H9 (cell line): ENCODE measurements around the gene MED25. TPM values are rescaled to one million over a fixed set of nuclear protein-coding genes. Genes with fewer than 3 reads are reported as not detected.

ENCODE experiments used
- DNase-seq: peaks from one replicate; pipeline ENCODE4 v3.0.0-alpha.2; 2017
- H2AFZ ChIP-seq: one replicate; pipeline ENCODE4 v1.6.1; 2013; ENCODE audit warnings: mild to moderate bottlenecking, low read length, control low read depth, moderate library complexity
- H2AK5ac ChIP-seq: 2 replicates; pipeline ENCODE4 v1.6.1; 2013; ENCODE audit warnings: low read length, control low read depth, mixed read lengths; ENCODE audit not compliant: insufficient read length
- H2BK120ac ChIP-seq: one replicate; pipeline ENCODE4 v1.6.1; 2013; ENCODE audit warnings: low read depth, mild to moderate bottlenecking, low read length, control low read depth, inconsistent platforms; ENCODE audit not compliant: poor library complexity, severe bottlenecking
- H2BK12ac ChIP-seq: 2 replicates; pipeline ENCODE4 v1.6.1; 2013; ENCODE audit warnings: low read length, control low read depth, mixed read lengths, low read depth; ENCODE audit not compliant: insufficient read length
- H2BK15ac ChIP-seq: 2 replicates; pipeline ENCODE4 v1.6.1; 2013; ENCODE audit warnings: low read depth, low read length, control low read depth
- H2BK20ac ChIP-seq: one replicate; pipeline ENCODE4 v1.6.1; 2013; ENCODE audit warnings: low read depth, mild to moderate bottlenecking, low read length, control low read depth, inconsistent platforms; ENCODE audit not compliant: poor library complexity, severe bottlenecking
- H2BK5ac ChIP-seq: 2 replicates; pipeline ENCODE4 v1.6.1; 2013; ENCODE audit warnings: low read length, control low read depth, mixed read lengths; ENCODE audit not compliant: insufficient read length
- H3K14ac ChIP-seq: 2 replicates; pipeline ENCODE4 v1.6.1; 2013; ENCODE audit warnings: low read length, control low read depth; ENCODE audit not compliant: insufficient read depth
- H3K18ac ChIP-seq: 2 replicates; pipeline ENCODE4 v1.6.1; 2013; ENCODE audit warnings: low read depth, mild to moderate bottlenecking, mixed read lengths, low read length, control low read depth; ENCODE audit not compliant: insufficient read length
- H3K23ac ChIP-seq: 2 replicates; pipeline ENCODE4 v1.6.1; 2013; ENCODE audit warnings: low read length, control low read depth, mixed read lengths, low read depth; ENCODE audit not compliant: insufficient read length
- H3K23me2 ChIP-seq: 2 replicates; pipeline ENCODE4 v1.6.1; 2013; ENCODE audit warnings: low read depth, mild to moderate bottlenecking, mixed read lengths, low read length, control low read depth; ENCODE audit not compliant: insufficient read length, poor library complexity, severe bottlenecking
- H3K27ac ChIP-seq: 2 replicates; pipeline ENCODE4 v1.5.1; 2013; ENCODE audit warnings: low read length, control low read depth, mixed read lengths, low read depth; ENCODE audit not compliant: insufficient read length
- H3K27me3 ChIP-seq: 2 replicates; pipeline ENCODE4 v1.6.1; 2013; ENCODE audit warnings: low read length, control low read depth, inconsistent platforms; ENCODE audit not compliant: insufficient read depth
- H3K4ac ChIP-seq: 2 replicates; pipeline ENCODE4 v1.6.1; 2013; ENCODE audit warnings: low read depth, mild to moderate bottlenecking, control low read depth, inconsistent platforms, low read length, moderate library complexity
- H3K4me1 ChIP-seq: 2 replicates; pipeline ENCODE4 v1.6.1; 2013; ENCODE audit warnings: low read length, control low read depth, inconsistent platforms; ENCODE audit not compliant: insufficient read depth
- H3K4me2 ChIP-seq: 2 replicates; pipeline ENCODE4 v1.6.1; 2013; ENCODE audit warnings: low read length, control low read depth, mixed read lengths; ENCODE audit not compliant: insufficient read length, insufficient read depth
- H3K56ac ChIP-seq: 2 replicates; pipeline ENCODE4 v1.6.1; 2013; ENCODE audit warnings: low read depth, mild to moderate bottlenecking, mixed read lengths, low read length, control low read depth; ENCODE audit not compliant: insufficient read length
- H3K79me1 ChIP-seq: 2 replicates; pipeline ENCODE4 v1.6.1; 2013; ENCODE audit warnings: low read depth, mild to moderate bottlenecking, moderate library complexity, low read length, control low read depth, inconsistent platforms; ENCODE audit not compliant: insufficient read depth, poor library complexity, severe bottlenecking
- H3K79me2 ChIP-seq: 2 replicates; pipeline ENCODE4 v1.6.1; 2013; ENCODE audit warnings: low read length, control low read depth, inconsistent platforms; ENCODE audit not compliant: insufficient read depth
- H3K9ac ChIP-seq: 2 replicates; pipeline ENCODE4 v1.6.1; 2013; ENCODE audit warnings: low read length, control low read depth, mixed read lengths; ENCODE audit not compliant: insufficient read length; ENCODE audit errors: extremely low read depth
- H3K9me3 ChIP-seq: one replicate; pipeline ENCODE4 v1.6.1; 2013; ENCODE audit warnings: low read depth, low read length, inconsistent platforms; ENCODE audit not compliant: control insufficient read depth
- H3T11ph ChIP-seq: one replicate; pipeline ENCODE4 v1.6.1; 2013; ENCODE audit warnings: mild to moderate bottlenecking, low read length, control low read depth, inconsistent platforms
- H4K20me1 ChIP-seq: one replicate; pipeline ENCODE4 v1.6.1; 2013; ENCODE audit not compliant: control insufficient read depth, insufficient read length, insufficient read depth
- H4K5ac ChIP-seq: 2 replicates; pipeline ENCODE4 v1.6.1; 2013; ENCODE audit warnings: low read depth, mild to moderate bottlenecking, mixed read lengths, low read length, control low read depth; ENCODE audit not compliant: insufficient read length
- H4K8ac ChIP-seq: replicated peaks from 2 replicates; pipeline ENCODE4 v1.6.1; 2013; ENCODE audit warnings: low read length, control low read depth, mixed read lengths, low read depth; ENCODE audit not compliant: insufficient read length
- H4K91ac ChIP-seq: 2 replicates; pipeline ENCODE4 v1.6.1; 2013; ENCODE audit warnings: low read depth, mild to moderate bottlenecking, moderate library complexity, mixed read lengths, low read length, control low read depth; ENCODE audit not compliant: insufficient read length
- H3K27ac Mint-ChIP-seq, 3 experiments: 2 replicates in 2 of 3; 3 replicates in 1 of 3; pipeline ENCODE4 v1.8.0; 2020 to 2021; ENCODE audit warnings: mixed read lengths in 3 of 3, mild to moderate bottlenecking in 1 of 3, moderate library complexity in 1 of 3
- H3K27me3 Mint-ChIP-seq: 2 replicates; pipeline ENCODE4 v1.8.0; 2021; ENCODE audit warnings: low read depth, mild to moderate bottlenecking, moderate library complexity, mixed read lengths
- H3K36me3 Mint-ChIP-seq, 3 experiments: 2 replicates in 2 of 3; 3 replicates in 1 of 3; pipeline ENCODE4 v1.8.0; 2020 to 2021; ENCODE audit warnings: low read depth in 3 of 3, mixed read lengths in 3 of 3; ENCODE audit not compliant: insufficient read depth in 1 of 3
- H3K4me1 Mint-ChIP-seq, 2 experiments: 2 replicates each; pipeline ENCODE4 v1.8.0; 2020; ENCODE audit warnings: mixed read lengths in 2 of 2
- H3K4me3 Mint-ChIP-seq, 2 experiments: 2 replicates in 1 of 2; 3 replicates in 1 of 2; pipeline ENCODE4 v1.8.0; 2020 to 2021; ENCODE audit warnings: mild to moderate bottlenecking in 2 of 2, mixed read lengths in 2 of 2, moderate library complexity in 1 of 2
- H3K9me3 Mint-ChIP-seq, 2 experiments: 2 replicates in 1 of 2; 3 replicates in 1 of 2; pipeline ENCODE4 v1.8.0; 2020; ENCODE audit warnings: mild to moderate bottlenecking in 2 of 2, mixed read lengths in 2 of 2, moderate library complexity in 1 of 2
- WGBS: extraction: QIAGEN DNeasy Blood & Tissue Kit; methylation state at CpG from one replicate; pipeline ENCODE4 v1.1.7; 2013; ENCODE audit warnings: missing lambda C conversion rate, low lambda C conversion rate, mixed read lengths; ENCODE audit not compliant: insufficient read length; ENCODE audit errors: extremely low coverage; 5-methylcytosine and 5-hydroxymethylcytosine counted together
- total RNA-seq: library from RNA; stranded (reverse); gene quantifications from 2 replicates; pipeline ENCODE4 v1.2.1, GENCODE V29; 2021
- TF ChIP-seq, protein P1 (sequence below): fragments of 200-600 bp; sonication (generic); conservative IDR thresholded peaks from 3 replicates; pipeline ENCODE4 v1.8.0; 2021; ENCODE audit warnings: antibody characterized with exemption, mild to moderate bottlenecking

Gene MED25
- total RNA-seq, 1 experiment from 2014 or later, result 77.5 TPM

DNA sequence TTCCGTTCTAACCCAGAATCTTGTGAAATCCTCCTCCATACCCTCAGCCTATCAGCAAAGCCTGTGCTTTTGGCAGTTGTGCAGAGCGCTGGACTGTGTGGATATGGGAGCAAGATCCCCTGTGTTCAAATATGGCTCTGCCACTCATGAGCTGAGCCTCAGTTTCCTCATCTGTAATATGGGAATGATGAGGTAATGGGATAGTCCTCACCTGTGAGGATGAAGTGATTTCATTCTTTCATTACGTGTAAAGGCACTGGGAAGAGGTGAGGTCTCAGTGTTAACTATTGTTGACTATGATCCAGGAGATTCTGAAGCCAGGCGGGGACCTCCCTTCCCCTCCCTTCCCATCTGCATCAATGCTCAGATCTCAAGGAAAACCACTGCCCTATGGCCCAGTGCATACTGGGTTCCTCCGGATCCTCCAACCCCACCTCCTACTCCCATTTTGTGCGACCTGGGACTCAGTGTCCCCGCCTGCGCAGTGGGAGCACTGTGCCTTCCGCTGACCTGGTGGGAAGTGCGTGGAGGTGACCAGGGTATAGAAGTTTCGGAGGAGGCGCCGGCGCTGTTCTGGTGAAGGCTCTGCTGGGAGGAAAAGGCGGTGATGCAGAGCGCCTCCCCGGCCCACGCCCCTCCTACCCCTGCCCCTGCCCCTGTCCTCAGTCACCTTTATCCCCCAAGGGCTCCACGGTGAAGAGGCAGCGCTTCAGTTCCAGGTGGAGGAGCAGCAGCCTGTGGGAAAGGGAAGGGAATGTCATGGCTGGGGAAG, 10.0 kb upstream of the MED25 start:
- Histone ChIP-seq H2AK5ac (no peak overlapping the region), H3K4me1 (peaks cover 3% of the 10 kb centered on the region), H3K9me3 (no peaks in the 10 kb centered on the region), H3K56ac (no peak overlapping the region), H3K23me2 (peaks cover 13% of the 10 kb centered on the region), H3K4ac (no peak overlapping the region), H4K20me1 (no peaks in the 10 kb centered on the region), H3K14ac (no peak overlapping the region), H3K23ac (no peak overlapping the region), H3K18ac (peak overlapping the region; percentile 73), H3K27ac (no peak overlapping the region), H3K79me1 (no peaks in the 10 kb centered on the region), H2BK20ac (no peak overlapping the region), H4K8ac (no peak overlapping the region), H2BK12ac (no peak overlapping the region), H3K79me2 (no peaks in the 10 kb centered on the region), H2BK15ac (no peak overlapping the region), H2AFZ (no peak overlapping the region), H4K91ac (no peak overlapping the region), H3K4me2 (peak overlapping the region; percentile 22), H2BK120ac (no peak overlapping the region), H2BK5ac (no peak overlapping the region), H3K27me3 (no peaks in the 10 kb centered on the region), H3K9ac (peak overlapping the region; percentile 28), H4K5ac (no peak overlapping the region), H3T11ph (no peak overlapping the region)
- WGBS, result no CpG with 5 or more reads among the region's 20 CpGs
- Mint-ChIP-seq H3K4me1 (peaks cover 16 to 36% of the 10 kb centered on the region in 2 experiments), H3K9me3 (no peaks in the 10 kb centered on the region; a peak in 2 of 5 replicates), H3K36me3 (peaks cover 18 to 37% (median 35%) of the 10 kb centered on the region in 3 experiments; a peak in 6 of 7 replicates), H3K27ac (no peak overlapping the region), H3K4me3 (peak overlapping the region in 1 of 2 experiments; percentile 83; a peak in 3 of 5 replicates), H3K27me3 (peaks cover 7% of the 10 kb centered on the region)
- no peak for DNase-seq
- TF ChIP-seq, protein P1, sequence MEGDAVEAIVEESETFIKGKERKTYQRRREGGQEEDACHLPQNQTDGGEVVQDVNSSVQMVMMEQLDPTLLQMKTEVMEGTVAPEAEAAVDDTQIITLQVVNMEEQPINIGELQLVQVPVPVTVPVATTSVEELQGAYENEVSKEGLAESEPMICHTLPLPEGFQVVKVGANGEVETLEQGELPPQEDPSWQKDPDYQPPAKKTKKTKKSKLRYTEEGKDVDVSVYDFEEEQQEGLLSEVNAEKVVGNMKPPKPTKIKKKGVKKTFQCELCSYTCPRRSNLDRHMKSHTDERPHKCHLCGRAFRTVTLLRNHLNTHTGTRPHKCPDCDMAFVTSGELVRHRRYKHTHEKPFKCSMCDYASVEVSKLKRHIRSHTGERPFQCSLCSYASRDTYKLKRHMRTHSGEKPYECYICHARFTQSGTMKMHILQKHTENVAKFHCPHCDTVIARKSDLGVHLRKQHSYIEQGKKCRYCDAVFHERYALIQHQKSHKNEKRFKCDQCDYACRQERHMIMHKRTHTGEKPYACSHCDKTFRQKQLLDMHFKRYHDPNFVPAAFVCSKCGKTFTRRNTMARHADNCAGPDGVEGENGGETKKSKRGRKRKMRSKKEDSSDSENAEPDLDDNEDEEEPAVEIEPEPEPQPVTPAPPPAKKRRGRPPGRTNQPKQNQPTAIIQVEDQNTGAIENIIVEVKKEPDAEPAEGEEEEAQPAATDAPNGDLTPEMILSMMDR, result no peak
